Measurements from ENCODE around the gene GPSM3.

Gene GPSM3

DNA sequence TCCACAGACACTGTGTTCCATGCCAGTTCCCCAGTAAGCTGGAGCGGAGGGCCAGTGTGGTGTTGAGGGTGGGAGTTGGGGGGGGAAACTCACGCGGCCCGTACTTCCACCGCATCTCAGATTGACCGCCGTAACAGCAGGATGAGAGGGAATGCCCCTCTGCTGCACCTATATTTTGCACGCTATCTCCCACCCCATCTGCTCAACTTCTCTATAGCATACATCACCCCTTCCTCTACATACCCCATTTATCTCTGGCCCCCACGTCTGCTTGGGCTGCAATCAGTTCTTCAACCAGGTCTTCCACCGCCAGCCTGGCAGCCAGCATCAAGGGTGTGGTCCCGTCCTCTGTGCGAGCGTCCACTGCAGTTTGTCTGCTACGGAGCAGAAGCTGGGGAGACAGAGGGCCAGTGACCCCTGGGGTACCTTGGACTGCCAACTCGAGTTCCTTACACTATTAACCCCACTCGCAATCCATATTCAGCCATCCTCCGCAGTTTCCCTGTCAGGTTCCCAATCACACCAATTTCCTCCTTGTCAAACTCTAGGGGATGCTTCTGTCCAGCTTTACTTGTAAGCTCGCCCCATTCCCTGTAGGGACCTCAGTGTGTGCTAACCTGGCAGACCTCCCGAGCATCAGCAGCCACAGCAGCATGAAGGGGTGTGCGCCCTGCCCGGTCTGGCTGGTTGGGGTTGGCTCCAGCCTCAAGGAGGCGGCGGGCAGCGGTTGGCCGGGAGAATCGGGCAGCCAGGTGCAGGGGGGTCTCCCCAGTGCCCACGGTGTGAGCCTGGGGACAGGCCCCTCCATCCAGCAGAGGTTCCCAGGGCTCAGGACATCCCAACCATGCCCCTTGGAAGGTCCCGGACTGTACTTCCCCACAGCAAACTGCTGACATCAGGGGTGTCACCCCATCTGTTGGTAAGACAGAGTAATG, 4.5 kb upstream of the GPSM3 start:
- peak overlapping the region; percentile 87 for H3K9ac ChIP-seq (ENCODE audit: low read length)
- H3K79me2 ChIP-seq (ENCODE audit: insufficient read depth, low read length) = no peaks in the 10 kb centered on the region
- no peak for TF ChIP-seq EZH2 (IDR thresholded peaks at IDR 0.05; ENCODE audit: borderline replicate concordance, low read length)
- TF ChIP-seq, protein P1, sequence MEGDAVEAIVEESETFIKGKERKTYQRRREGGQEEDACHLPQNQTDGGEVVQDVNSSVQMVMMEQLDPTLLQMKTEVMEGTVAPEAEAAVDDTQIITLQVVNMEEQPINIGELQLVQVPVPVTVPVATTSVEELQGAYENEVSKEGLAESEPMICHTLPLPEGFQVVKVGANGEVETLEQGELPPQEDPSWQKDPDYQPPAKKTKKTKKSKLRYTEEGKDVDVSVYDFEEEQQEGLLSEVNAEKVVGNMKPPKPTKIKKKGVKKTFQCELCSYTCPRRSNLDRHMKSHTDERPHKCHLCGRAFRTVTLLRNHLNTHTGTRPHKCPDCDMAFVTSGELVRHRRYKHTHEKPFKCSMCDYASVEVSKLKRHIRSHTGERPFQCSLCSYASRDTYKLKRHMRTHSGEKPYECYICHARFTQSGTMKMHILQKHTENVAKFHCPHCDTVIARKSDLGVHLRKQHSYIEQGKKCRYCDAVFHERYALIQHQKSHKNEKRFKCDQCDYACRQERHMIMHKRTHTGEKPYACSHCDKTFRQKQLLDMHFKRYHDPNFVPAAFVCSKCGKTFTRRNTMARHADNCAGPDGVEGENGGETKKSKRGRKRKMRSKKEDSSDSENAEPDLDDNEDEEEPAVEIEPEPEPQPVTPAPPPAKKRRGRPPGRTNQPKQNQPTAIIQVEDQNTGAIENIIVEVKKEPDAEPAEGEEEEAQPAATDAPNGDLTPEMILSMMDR (IDR thresholded peaks at IDR 0.05; ENCODE audit: low read length) = peak; percentile 34; the same call in 1 of the 2 replicates
- no peaks in the 10 kb centered on the region for H3K9me2 ChIP-seq (ENCODE audit: low read depth, low read length)
- H3K27me3 ChIP-seq (ENCODE audit: insufficient read depth, low read length) = no peaks in the 10 kb centered on the region
- peaks cover 37% of the 10 kb centered on the region for H3K4me1 ChIP-seq (ENCODE audit: insufficient read depth, low read length, severe bottlenecking)
- no peak overlapping the region for H2AFZ ChIP-seq (ENCODE audit: low read length)
- H3F3A ChIP-seq (ENCODE audit: insufficient read depth, low read length) = 0 out of 2 replicates have a peak, but pooled peaks cover 3% of the 10 kb centered on the region
- H3K9me3 ChIP-seq (ENCODE audit: low read length) = no peaks in the 10 kb centered on the region
- H3K36me3 ChIP-seq (ENCODE audit: insufficient read depth, low read length) = no peaks in the 10 kb centered on the region
- peak overlapping the region; percentile 77 for H3K4me3 ChIP-seq (ENCODE audit: low read depth, low read length, poor library complexity, severe bottlenecking)
- no peaks in the 10 kb centered on the region for H4K20me1 ChIP-seq (ENCODE audit: insufficient read depth, low read length)
- H3K27ac ChIP-seq (ENCODE audit: low read depth, low read length, poor library complexity, severe bottlenecking) = peak overlapping the region; percentile 5
- peak overlapping the region; percentile 86 for H3K4me2 ChIP-seq (ENCODE audit: low read length)

DNA sequence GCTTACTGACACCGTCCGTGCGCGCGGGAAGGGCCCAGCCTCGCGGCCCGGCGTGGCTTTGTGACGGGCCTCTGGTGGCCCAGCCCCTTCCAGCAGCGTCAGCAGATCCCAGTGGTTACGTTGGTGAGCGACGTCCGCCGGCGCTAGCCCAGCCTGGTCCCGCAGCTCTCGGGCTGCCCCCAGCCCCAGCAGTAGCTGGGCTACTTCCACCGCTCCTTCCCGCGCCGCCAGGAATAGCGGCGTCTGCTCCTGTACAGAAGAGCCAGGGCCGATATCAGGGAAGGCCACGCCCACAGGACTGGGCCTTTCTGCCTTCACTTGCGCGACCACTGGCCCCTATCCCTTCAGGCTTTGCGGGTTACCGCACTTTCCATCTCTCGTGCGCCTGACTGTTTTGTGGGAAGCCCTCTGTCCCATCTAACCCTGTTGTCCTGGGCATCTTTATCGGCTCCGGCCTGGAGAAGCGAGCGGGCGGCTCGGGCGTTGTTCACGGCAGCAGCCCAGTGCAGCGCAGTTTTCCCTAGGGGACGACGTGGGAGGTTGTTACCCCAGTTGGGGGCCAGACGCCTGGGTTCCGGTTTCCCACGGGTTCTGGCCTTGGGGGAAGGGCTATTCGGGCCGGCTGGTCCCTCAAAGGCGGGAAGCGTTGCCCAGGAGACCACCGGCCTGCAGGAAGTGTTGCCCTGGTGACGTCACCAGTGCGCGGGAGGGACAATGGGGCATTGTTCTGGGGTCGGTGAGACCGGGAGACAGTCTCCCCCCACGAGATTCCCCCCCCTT, 3.6 kb upstream of the GPSM3 start:
- Histone ChIP-seq H2AFZ (ENCODE audit: low read length) (no peak overlapping the region), H3K36me3 (ENCODE audit: insufficient read depth, low read length) (no peaks in the 10 kb centered on the region), H3K79me2 (ENCODE audit: insufficient read depth, low read length) (no peaks in the 10 kb centered on the region), H3K9ac (ENCODE audit: low read length) (peak overlapping the region; percentile 87), H3K27me3 (ENCODE audit: insufficient read depth, low read length) (no peaks in the 10 kb centered on the region), H3K27ac (ENCODE audit: low read depth, low read length, poor library complexity, severe bottlenecking) (peak overlapping the region; percentile 73), H4K20me1 (ENCODE audit: insufficient read depth, low read length) (no peaks in the 10 kb centered on the region), H3K9me3 (ENCODE audit: low read length) (no peaks in the 10 kb centered on the region), H3K4me1 (ENCODE audit: insufficient read depth, low read length, severe bottlenecking) (peaks cover 46% of the 10 kb centered on the region), H3K4me3 (ENCODE audit: low read depth, low read length, poor library complexity, severe bottlenecking) (peak overlapping the region; percentile 77), H3K9me2 (ENCODE audit: low read depth, low read length) (no peaks in the 10 kb centered on the region), H3K4me2 (ENCODE audit: low read length) (peak overlapping the region; percentile 86), H3F3A (ENCODE audit: insufficient read depth, low read length) (0 out of 2 replicates have a peak, but pooled peaks cover 3% of the 10 kb centered on the region)
- TF ChIP-seq, protein P1 (IDR thresholded peaks at IDR 0.05; ENCODE audit: low read length) = no peak
- TF ChIP-seq EZH2 (IDR thresholded peaks at IDR 0.05; ENCODE audit: borderline replicate concordance, low read length) = no peak

DNA sequence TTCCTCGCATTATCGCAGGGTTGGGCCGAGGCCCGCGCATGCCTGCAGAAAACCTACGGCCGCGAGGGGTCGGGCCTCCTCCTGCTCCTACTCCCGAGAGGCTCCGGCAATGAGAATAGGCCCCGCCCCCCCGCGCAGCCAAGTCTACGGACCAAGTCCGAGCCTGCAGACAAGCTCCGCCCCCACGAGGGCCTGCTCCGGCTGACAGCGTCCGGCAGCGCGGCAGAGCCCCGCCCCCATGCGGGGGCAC, 3.1 kb upstream of the GPSM3 start:
- Histone ChIP-seq H2AFZ (ENCODE audit: low read length) (no peak overlapping the region), H3K79me2 (ENCODE audit: insufficient read depth, low read length) (no peaks in the 10 kb centered on the region), H3K4me3 (ENCODE audit: low read depth, low read length, poor library complexity, severe bottlenecking) (peak overlapping the region; percentile 77), H3K36me3 (ENCODE audit: insufficient read depth, low read length) (no peaks in the 10 kb centered on the region), H3F3A (ENCODE audit: insufficient read depth, low read length) (0 out of 2 replicates have a peak, but pooled peaks cover 3% of the 10 kb centered on the region), H3K4me2 (ENCODE audit: low read length) (peak overlapping the region; percentile 97), H3K9ac (ENCODE audit: low read length) (no peak overlapping the region; the same call in 1 of the 2 replicates), H4K20me1 (ENCODE audit: insufficient read depth, low read length) (no peaks in the 10 kb centered on the region), H3K9me2 (ENCODE audit: low read depth, low read length) (no peaks in the 10 kb centered on the region), H3K27me3 (ENCODE audit: insufficient read depth, low read length) (no peaks in the 10 kb centered on the region), H3K27ac (ENCODE audit: low read depth, low read length, poor library complexity, severe bottlenecking) (no peak overlapping the region), H3K9me3 (ENCODE audit: low read length) (no peaks in the 10 kb centered on the region), H3K4me1 (ENCODE audit: insufficient read depth, low read length, severe bottlenecking) (peaks cover 51% of the 10 kb centered on the region)
- TF ChIP-seq EZH2 (IDR thresholded peaks at IDR 0.05; ENCODE audit: borderline replicate concordance, low read length) = no peak

All from OCI-LY1 (cell line).